HepG2 (cell line): ENCODE results near the gene DAB2. TPM values are rescaled to one million over a fixed set of nuclear protein-coding genes. Genes with fewer than 3 reads are reported as not detected.

Experiments
- ATAC-seq: fragments of 200-7000 bp; cut with Tn5 transposase; 3 replicates; pipeline ENCODE4 v1.9.1; 2020; ENCODE audit warnings: mild to moderate bottlenecking, moderate library complexity
- BruUV-seq: library from RNA; stranded (reverse); fragments of 400-500 nt; replicated peaks from 2 replicates; lab custom pipeline; 2021; lab: Mats Ljungman, UMichigan
- CTCF ChIA-PET: fragments of 300-600 bp; formaldehyde crosslinking; extraction: SDS; loops from one replicate; lab custom pipeline; 2021; ENCODE audit warnings: low total read pairs, inconsistent platforms, low intra/inter-chr PET ratio; lab: Yijun Ruan, JAX
- POLR2A ChIA-PET: fragments of 350-600 bp; sonication (Branson Sonifier 250); formaldehyde crosslinking; loops from one replicate; lab custom pipeline; 2020; ENCODE audit warnings: antibody characterized with exemption, inconsistent platforms; lab: Yijun Ruan, JAX
- DNase-seq: peaks from one replicate; pipeline ENCODE4 v3.0.0-alpha.2; 2015; ENCODE audit warnings: low spot score
- FAIRE-seq: peaks from 3 replicates; lab custom pipeline; 2011; peaks lifted over from hg19 to GRCh38; lab: Jason Lieb, UNC
- H2AFZ ChIP-seq: one replicate; pipeline ENCODE4 v1.6.1; 2011; ENCODE audit warnings: low read length, inconsistent platforms
- H3K27ac ChIP-seq: fragments of 300-600 bp; 3 replicates; pipeline ENCODE4 v1.8.0; 2011; ENCODE audit warnings: mixed run types, mild to moderate bottlenecking, mixed read lengths, low read length, inconsistent platforms; ENCODE audit not compliant: insufficient read depth; ENCODE audit errors: extremely low read length
- H3K27me3 ChIP-seq, 2 experiments: fragments of 200-600 bp in 1 of 2; 2 replicates in 1 of 2; 3 replicates in 1 of 2; pipeline versions ENCODE4 v1.6.0 to v1.8.0; 2011; ENCODE audit warnings: low read length in 2 of 2, mild to moderate bottlenecking in 2 of 2, moderate library complexity in 2 of 2, inconsistent platforms in 1 of 2; ENCODE audit not compliant: insufficient read depth in 2 of 2, control insufficient read depth in 1 of 2
- H3K36me3 ChIP-seq, 2 experiments: fragments of 200-600 bp in 1 of 2; replicated peaks in 1 of 2; 2 replicates in 1 of 2; 3 replicates in 1 of 2; pipeline versions ENCODE4 v1.5.1 to v1.8.0; 2011; ENCODE audit warnings: low read length in 2 of 2, inconsistent platforms in 1 of 2; ENCODE audit not compliant: insufficient read depth in 2 of 2, control insufficient read depth in 1 of 2
- H3K4me1 ChIP-seq: 2 replicates; pipeline ENCODE4 v1.5.1; 2012; ENCODE audit warnings: low read length, inconsistent platforms; ENCODE audit not compliant: insufficient read depth
- H3K4me2 ChIP-seq: 2 replicates; pipeline ENCODE4 v1.6.0; 2011; ENCODE audit warnings: low read depth, low read length, inconsistent platforms
- H3K4me3 ChIP-seq, 3 experiments: fragments of 200-600 bp in 1 of 3; sonication (generic), shearing (Covaris generic) in 1 of 3; replicated peaks in 1 of 3; 2 replicates each; pipeline ENCODE4 v1.5.1; 2011 to 2016; ENCODE audit warnings: low read length in 3 of 3, inconsistent platforms in 2 of 3, low read depth in 2 of 3, mild to moderate bottlenecking in 2 of 3, control low read depth in 1 of 3, mixed read lengths in 1 of 3; ENCODE audit not compliant: insufficient read depth in 1 of 3
- H3K79me2 ChIP-seq: one replicate; pipeline ENCODE4 v1.6.1; 2011; ENCODE audit warnings: low read length, inconsistent platforms; ENCODE audit not compliant: insufficient read depth
- H3K9ac ChIP-seq: 2 replicates; pipeline ENCODE4 v1.6.0; 2011; ENCODE audit warnings: mild to moderate bottlenecking, low read depth, low read length, inconsistent platforms; ENCODE audit not compliant: insufficient read depth
- H3K9me3 ChIP-seq: 2 replicates; pipeline ENCODE4 v1.5.1; 2012; ENCODE audit warnings: mild to moderate bottlenecking, low read length
- H4K20me1 ChIP-seq: 2 replicates; pipeline ENCODE4 v1.6.0; 2011; ENCODE audit warnings: inconsistent platforms, mild to moderate bottlenecking, low read length, moderate library complexity; ENCODE audit not compliant: insufficient read depth
- GPBP1L1 ChIP-seq: sonication (generic); formaldehyde crosslinking; IDR thresholded peaks from 2 replicates; pipeline ENCODE4 v1.5.0; 2020; ENCODE audit warnings: mild to moderate bottlenecking, missing genetic modification reagents
- HIC2 ChIP-seq: sonication (generic); formaldehyde crosslinking; IDR thresholded peaks from 2 replicates; pipeline ENCODE4 v1.9.0; 2022; ENCODE audit warnings: low read depth, missing genetic modification reagents
- HNF1A ChIP-seq, 2 experiments: sonication (generic) in 1 of 2; formaldehyde crosslinking in 1 of 2; IDR thresholded peaks; 2 replicates each; pipeline versions ENCODE4 v1.4.0 to v1.6.1; 2016 to 2020; ENCODE audit warnings: borderline replicate concordance in 1 of 2, low read depth in 1 of 2, mild to moderate bottlenecking in 1 of 2, missing genetic modification reagents in 1 of 2
- MXD3 ChIP-seq: IDR thresholded peaks from 2 replicates; pipeline ENCODE4 v1.6.1; 2016; ENCODE audit warnings: mild to moderate bottlenecking, missing biosample characterization, missing genetic modification reagents
- RARA ChIP-seq: IDR thresholded peaks from 2 replicates; pipeline ENCODE4 v1.6.1; 2016; ENCODE audit warnings: missing genetic modification reagents, missing compliant biosample characterization
- TBX3 ChIP-seq: fragments of 450-650 bp; IDR thresholded peaks from 2 replicates; pipeline ENCODE4 v1.6.1; 2017; ENCODE audit warnings: antibody characterized with exemption, mild to moderate bottlenecking, inconsistent platforms, borderline replicate concordance
- THAP7 ChIP-seq: sonication (generic); formaldehyde crosslinking; IDR thresholded peaks from 2 replicates; pipeline ENCODE4 v1.8.1; 2023; ENCODE audit warnings: mild to moderate bottlenecking, missing genetic modification reagents
- ZNF597 ChIP-seq: sonication (generic); formaldehyde crosslinking; IDR thresholded peaks from 2 replicates; pipeline ENCODE4 v1.5.0; 2020; ENCODE audit warnings: missing genetic modification reagents
- ZNF691 ChIP-seq: sonication (generic); formaldehyde crosslinking; IDR thresholded peaks from 2 replicates; pipeline ENCODE4 v1.4.0; 2020; ENCODE audit warnings: missing genetic modification reagents, low read depth, mild to moderate bottlenecking, borderline replicate concordance
- ZSCAN21 ChIP-seq: sonication (generic); formaldehyde crosslinking; IDR thresholded peaks from 2 replicates; pipeline ENCODE4 v1.8.0; 2022; ENCODE audit warnings: mild to moderate bottlenecking, missing genetic modification reagents, moderate library complexity, borderline replicate concordance
- ZZZ3 ChIP-seq: sonication (generic); formaldehyde crosslinking; IDR thresholded peaks from 2 replicates; pipeline ENCODE4 v1.4.0; 2020; ENCODE audit warnings: missing genetic modification reagents, mild to moderate bottlenecking, borderline replicate concordance
- WGBS: methylation state at CpG from one replicate; pipeline ENCODE4 v1.1.6; 2017; ENCODE audit warnings: low lambda C conversion rate; 5-methylcytosine and 5-hydroxymethylcytosine counted together
- in situ Hi-C: cut with HindIII; loops from 2 replicates; pipeline ENCODE4 v1.10.0; 2017; ENCODE audit warnings: low pct_unique_long_range_greater_than_20kb; ENCODE audit not compliant: extremely low pct_ligation_motif_present
- intact Hi-C: fragments of 100-400 bp; cut with micrococcal nuclease; formaldehyde crosslinking; loops from one replicate; pipeline ENCODE4 v1.10.0; 2022; ENCODE audit not compliant: unreplicated experiment
- polyA plus RNA-seq, 8 experiments: library from polyadenylated mRNA; depleted of rRNA in 3 of 8; stranded (reverse) in 7 of 8; unstranded in 1 of 8; fragments of >200 nt; fragmentation: Illumina TruSeq in 4 of 8; extraction: Trizol in 4 of 8; gene quantifications; 2 replicates each; pipeline versions ENCODE4 v1.2.1 to v1.2.3, GENCODE V29; 2011 to 2016; ENCODE audit warnings: low read depth in 4 of 8, missing spikeins in 1 of 8, mixed read lengths in 1 of 8; ENCODE audit not compliant: insufficient read depth in 1 of 8
- total RNA-seq, 5 experiments: library from RNA; depleted of rRNA; stranded (reverse); fragments of >200 nt; fragmentation: Illumina TruSeq; extraction: Trizol; gene quantifications; 2 replicates each; pipeline ENCODE4 v1.2.3, GENCODE V29; 2016; ENCODE audit warnings: low read depth in 1 of 5

DAB2 gene
- total and polyA plus RNA-seq, 2 of the 13 experiments (the other 11 are each of a cell fraction or from before 2014, with no cell fraction given) = 6.4 to 6.5 TPM

GRCh38 chr5:39466846-39467245, 42.1 kb upstream of the DAB2 start (continued):
- TF ChIP-seq ZNF691 (CRISPR knock-in tag) (no peak), HNF1A (IDR thresholded peaks at IDR 0.05; ENCODE audit: low read depth) (no peak), HNF1A (CRISPR knock-in tag; IDR thresholded peaks at IDR 0.05; ENCODE audit: borderline replicate concordance) (no peak)
- TF ChIP-seq, all 625 proteins: peak for 0

- Histone ChIP-seq H3K4me3 (no peak overlapping the region), H3K27ac (no peak overlapping the region), H3K4me2 (no peak overlapping the region), H3K79me2 (no peaks in the 10 kb centered on the region), H3K9me3 (no peaks in the 10 kb centered on the region), H4K20me1 (no peaks in the 10 kb centered on the region), H2AFZ (no peak overlapping the region), H3K27me3 (no peaks in the 10 kb centered on the region), H3K4me1 (no peaks in the 10 kb centered on the region), H3K9ac (no peak overlapping the region), H3K36me3 (no peaks in the 10 kb centered on the region)
- WGBS = 27% methylated on average over 2 of the region's 2 CpGs
- FAIRE-seq (no peak), DNase-seq (no peak), ATAC-seq (no peak)
- BruUV-seq = no TSS peak
- in situ Hi-C loops (no loop called here), intact Hi-C loops (no loop called here)
- ChIA-PET CTCF (no interaction called here), POLR2A (no interaction called here)
- no peak for TF ChIP-seq THAP7 (CRISPR knock-in tag)
- TF ChIP-seq ZSCAN21 = no peak
- TF ChIP-seq ZZZ3 (CRISPR knock-in tag) = no peak
- no peak for TF ChIP-seq GPBP1L1
- no peak for TF ChIP-seq RARA (CRISPR knock-in tag)
- TF ChIP-seq HIC2 (CRISPR knock-in tag) = no peak
- TF ChIP-seq TBX3 = no peak
- TF ChIP-seq MXD3 (CRISPR knock-in tag) = no peak
- TF ChIP-seq ZNF597 (CRISPR knock-in tag) = no peak
Measured at GRCh38 chr5:39465843-39466242, 41.1 kb upstream of the DAB2 start.
